ENCODE data around the gene RAD54L.
"Not testable (repeated sequence)": the region's sequence is repeated elsewhere in the genome, so short reads cannot be mapped to it uniquely, and the experiment has no call there.

The RAD54L gene

DNA sequence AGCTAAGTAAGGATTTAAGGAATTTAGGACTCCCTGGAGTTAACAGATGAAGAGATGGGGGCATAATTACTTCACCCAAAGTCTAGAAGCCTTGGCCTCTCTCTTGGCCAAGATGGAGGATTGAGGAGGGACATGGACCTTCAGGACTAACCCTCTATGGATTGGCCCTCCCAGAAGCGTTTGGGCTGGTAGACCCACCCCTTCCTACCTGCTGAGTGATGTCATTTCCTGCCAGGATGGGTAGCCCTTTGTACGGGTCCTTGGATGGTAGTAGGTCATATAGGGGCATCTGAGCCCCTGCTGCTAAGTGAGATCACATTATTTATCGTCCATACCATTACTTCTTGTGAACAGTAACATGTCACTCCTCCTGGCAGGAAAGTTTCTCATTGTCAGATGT, 26.8 kb upstream of the RAD54L start:
- no peak overlapping the region for H3K27ac ChIP-seq
- TF ChIP-seq CTCF (conservative IDR thresholded peaks at IDR 0.05) (no peak), ZFX (IDR thresholded peaks at IDR 0.05) (no peak)

GRCh38 chr1:46221749-46222148, 25.8 kb upstream of the RAD54L start:
- no peak overlapping the region for H3K27ac ChIP-seq
- TF ChIP-seq ZFX (IDR thresholded peaks at IDR 0.05): no peak
- no peak for TF ChIP-seq CTCF (conservative IDR thresholded peaks at IDR 0.05)

DNA sequence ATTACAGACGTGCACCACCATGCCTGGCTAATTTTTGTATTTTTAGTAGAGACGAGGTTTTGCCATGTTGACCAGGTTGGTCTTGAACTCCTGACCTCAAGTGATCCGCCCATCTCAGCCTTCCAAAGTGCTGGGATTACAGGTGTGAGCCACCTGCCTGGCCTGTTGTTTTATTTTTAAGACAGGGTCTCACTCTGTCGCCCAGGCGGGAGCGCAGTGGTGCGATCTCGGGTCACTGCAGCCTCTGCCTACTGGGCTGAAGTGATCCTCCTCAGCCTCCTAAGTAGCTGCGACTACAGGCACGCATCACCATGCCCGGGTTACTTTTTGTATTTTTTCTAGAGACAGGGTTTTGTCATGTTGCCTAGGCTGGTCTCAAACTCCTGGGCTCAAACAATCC, 24.5 kb upstream of the RAD54L start:
- peak overlapping the region; percentile 18; the same call in 1 of the 2 replicates for H3K27ac ChIP-seq

DNA sequence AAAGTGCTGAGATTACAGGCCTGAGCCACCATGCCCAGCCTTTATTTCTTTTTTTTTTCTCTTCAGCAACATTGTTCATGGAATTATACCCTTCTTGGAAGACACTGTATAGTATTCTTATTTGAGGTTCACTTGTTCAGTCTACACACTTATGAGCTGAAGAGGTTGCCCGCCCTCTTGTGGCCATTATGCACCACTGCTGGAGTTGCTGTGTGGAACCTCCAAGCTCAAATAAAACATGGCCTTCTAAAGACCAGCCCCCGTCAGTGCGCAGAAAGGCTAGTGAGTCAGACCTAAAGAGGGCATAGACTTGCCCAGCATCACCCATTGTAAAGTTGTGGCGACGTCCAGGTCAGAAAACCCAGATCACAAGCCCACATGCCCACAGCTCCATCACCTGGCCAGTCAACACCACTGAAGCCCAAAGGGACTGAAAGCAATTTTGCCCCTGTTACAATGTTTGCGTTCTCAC, 24.1 kb upstream of the RAD54L start:
- TF ChIP-seq CTCF (conservative IDR thresholded peaks at IDR 0.05) (peak; percentile 99), ZFX (IDR thresholded peaks at IDR 0.05) (no peak)
- peak overlapping the region; percentile 18; the same call in 1 of the 2 replicates for H3K27ac ChIP-seq

- no peak for TF ChIP-seq ZFX (IDR thresholded peaks at IDR 0.05)
- no peak for TF ChIP-seq CTCF (conservative IDR thresholded peaks at IDR 0.05)
- H3K27ac ChIP-seq: no peak overlapping the region
These were observed 22.6 kb upstream of the RAD54L start for GRCh38 chr1:46224966-46225365.

DNA sequence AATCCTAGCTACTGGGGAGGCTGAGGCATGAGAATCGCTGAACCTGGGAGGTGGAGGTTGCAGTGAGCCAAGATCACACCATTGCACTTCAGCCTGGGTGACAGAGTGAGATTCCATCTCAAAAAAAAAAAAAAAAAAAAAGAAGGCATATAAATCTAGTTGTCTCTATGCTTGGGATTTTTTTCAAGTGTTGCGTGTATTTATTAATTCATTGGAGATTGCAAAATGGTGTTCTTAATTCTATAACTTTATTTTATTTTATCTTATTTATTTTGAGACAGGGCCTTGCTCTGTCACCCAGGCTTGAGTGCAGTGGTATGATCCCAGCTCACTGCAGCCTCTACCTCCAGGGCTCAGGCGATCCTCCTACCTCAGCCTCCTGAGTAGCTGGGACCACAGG, 16.3 kb upstream of the RAD54L start:
- not testable (repeated sequence) for H3K27ac ChIP-seq

DNA sequence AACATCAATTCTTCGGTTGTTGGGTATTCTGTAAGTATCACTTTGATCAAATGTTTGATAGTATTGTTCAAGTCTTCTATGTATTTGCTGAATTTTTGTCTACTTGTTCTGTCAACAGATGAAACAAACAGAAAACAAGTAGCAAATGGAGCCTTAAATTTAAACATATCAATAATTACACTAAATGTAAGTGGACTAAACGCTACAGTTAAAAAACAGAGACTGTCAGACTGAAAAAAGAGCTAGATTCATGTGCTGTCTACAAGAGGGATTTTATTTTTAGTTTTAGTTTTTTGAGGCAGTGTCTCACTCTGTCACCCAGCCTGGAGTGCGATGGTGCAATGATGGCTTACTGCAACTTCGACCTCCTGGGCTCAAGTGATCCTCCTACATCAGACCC, 10.7 kb upstream of the RAD54L start:
- TF ChIP-seq CTCF (conservative IDR thresholded peaks at IDR 0.05): no peak
- no peak for TF ChIP-seq ZFX (IDR thresholded peaks at IDR 0.05)
- no peak overlapping the region for H3K27ac ChIP-seq

- not testable (repeated sequence) for H3K27ac ChIP-seq
These were observed 8.7 kb upstream of the RAD54L start for GRCh38 chr1:46238865-46239264.

- not testable (repeated sequence) for H3K27ac ChIP-seq
These were observed 5.8 kb upstream of the RAD54L start for GRCh38 chr1:46241733-46242132.

- no peak overlapping the region for H3K27ac ChIP-seq
- TF ChIP-seq ZFX (IDR thresholded peaks at IDR 0.05): no peak
- no peak for TF ChIP-seq CTCF (conservative IDR thresholded peaks at IDR 0.05)
These were observed 4.6 kb upstream of the RAD54L start for GRCh38 chr1:46242918-46243317.

DNA sequence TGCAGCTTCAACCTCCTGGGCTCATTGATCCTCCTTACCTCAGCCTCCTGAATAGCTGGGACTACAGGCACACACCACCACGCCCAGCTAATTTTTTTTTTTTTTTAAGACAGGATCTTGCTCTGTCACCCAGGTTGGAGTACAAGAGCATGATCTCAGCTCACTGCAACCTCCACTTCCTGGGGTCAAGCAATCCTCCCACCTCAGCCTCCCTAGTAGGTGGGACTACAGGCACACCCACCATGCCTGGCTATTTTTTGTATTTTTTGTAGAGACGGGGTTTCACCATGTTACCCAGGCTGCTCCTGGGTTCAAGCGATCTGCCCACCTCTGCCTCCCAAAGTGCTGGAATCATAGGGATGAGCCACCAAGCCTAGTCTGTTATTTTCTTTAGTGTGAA, 3.7 kb upstream of the RAD54L start:
- H3K27ac ChIP-seq: not testable (repeated sequence)
